ENCODE measurements around the gene TMEM17. TPM values are rescaled to one million over a fixed set of nuclear protein-coding genes. Genes with fewer than 3 reads are reported as not detected.

TMEM17 gene
- total and polyA plus RNA-seq, 12 donors, result 0.66 to 3.2 (median 2.1) TPM

DNA sequence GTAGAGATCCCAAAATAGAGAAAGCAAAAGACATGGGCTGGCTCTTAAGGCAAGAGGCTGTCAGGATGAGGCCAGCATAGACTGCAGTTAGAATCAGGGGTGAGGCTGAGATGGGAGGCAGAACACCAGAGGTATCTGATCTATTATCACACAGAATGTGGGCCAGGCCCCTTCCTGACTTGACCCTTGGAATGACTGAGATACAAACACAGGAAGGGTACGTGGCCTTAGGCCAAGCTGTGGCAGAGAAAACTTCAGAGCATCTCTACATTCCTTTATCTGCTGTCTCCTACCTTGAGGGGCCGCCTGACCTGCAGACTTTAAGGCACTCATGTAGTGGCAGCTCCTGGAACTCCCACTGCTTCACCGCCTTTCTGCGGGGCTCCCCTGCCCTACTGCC, 28.4 kb downstream of the TMEM17 start:
- WGBS, 2 donors, result 81 to 89% methylated on average over 4 of the region's 4 CpGs
- Histone ChIP-seq H3K4me3 (no peak overlapping the region), H3K36me3 (no peaks in the 10 kb centered on the region), H3K27ac (peak overlapping the region; percentile 53 to 89 (median 64)), H3K9me3 (no peaks in the 10 kb centered on the region), H3K27me3 (no peaks in the 10 kb centered on the region), H3K4me1 (peaks cover 20 to 65% (median 59%) of the 10 kb centered on the region in 9 donors)
- ATAC-seq, result peak in 1 of 8 donors; percentile 2
- no peak for DNase-seq
- TF ChIP-seq, protein P1, sequence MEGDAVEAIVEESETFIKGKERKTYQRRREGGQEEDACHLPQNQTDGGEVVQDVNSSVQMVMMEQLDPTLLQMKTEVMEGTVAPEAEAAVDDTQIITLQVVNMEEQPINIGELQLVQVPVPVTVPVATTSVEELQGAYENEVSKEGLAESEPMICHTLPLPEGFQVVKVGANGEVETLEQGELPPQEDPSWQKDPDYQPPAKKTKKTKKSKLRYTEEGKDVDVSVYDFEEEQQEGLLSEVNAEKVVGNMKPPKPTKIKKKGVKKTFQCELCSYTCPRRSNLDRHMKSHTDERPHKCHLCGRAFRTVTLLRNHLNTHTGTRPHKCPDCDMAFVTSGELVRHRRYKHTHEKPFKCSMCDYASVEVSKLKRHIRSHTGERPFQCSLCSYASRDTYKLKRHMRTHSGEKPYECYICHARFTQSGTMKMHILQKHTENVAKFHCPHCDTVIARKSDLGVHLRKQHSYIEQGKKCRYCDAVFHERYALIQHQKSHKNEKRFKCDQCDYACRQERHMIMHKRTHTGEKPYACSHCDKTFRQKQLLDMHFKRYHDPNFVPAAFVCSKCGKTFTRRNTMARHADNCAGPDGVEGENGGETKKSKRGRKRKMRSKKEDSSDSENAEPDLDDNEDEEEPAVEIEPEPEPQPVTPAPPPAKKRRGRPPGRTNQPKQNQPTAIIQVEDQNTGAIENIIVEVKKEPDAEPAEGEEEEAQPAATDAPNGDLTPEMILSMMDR (IDR thresholded peaks at IDR 0.05), result no peak
- intact Hi-C loops (cut with DNase I), result loop anchor here in 1 of 10 donors (5.0 kb wide), 1 partner anchor 230 kb away; the partner anchor contains the start of gene EHBP1

DNA sequence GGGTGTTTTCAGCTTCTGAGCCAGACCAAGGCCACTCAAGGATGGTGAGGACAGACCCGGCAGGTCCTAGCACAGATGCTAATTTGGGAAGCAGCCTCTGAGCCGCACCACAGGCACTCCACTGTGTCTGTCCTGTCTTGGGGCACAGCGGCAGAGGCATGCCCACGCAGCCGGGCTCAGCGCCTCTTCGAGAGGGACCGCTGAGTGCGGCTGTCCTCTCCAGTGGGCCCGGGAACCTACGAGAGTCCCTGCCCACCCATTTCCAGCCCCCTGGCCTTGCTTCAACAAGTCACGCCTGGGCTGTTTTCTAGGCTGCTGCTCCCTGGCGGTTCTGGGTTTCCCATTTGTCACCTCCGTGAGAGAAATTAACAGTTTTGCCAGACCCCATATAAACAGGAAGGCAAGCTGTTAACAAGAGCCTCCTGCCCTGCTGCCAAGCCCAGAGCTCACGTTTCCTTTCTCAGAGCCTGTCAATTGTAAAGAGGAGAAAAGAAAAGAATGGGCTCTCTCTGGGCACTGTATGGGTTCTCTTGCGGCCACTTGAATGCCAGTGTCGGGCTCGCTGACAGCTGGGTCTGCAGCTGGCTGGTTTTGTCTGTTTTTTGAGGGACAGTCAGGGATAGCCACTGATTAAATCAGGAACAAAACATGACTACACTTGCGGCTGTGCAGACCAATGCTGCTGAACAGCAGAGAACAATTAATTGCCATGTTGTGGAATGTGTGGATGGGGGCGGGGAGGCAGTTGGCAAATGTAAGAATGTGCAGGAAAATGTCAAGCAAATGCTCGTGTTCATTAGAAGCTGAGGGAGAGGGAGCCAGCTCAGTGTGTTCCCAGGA, 30.6 kb downstream of the TMEM17 start:
- peak overlapping the region; percentile 2 to 83 (median 74) for H3K27ac ChIP-seq
- peaks cover 20 to 83% (median 60%) of the 10 kb centered on the region in 9 donors for H3K4me1 ChIP-seq
- no peaks in the 10 kb centered on the region for H3K36me3 ChIP-seq
- no peaks in the 10 kb centered on the region for H3K9me3 ChIP-seq
- 20 to 27% methylated on average over 21 of the region's 21 CpGs for WGBS, 2 donors
- peak overlapping the region in 9 of 10 donors; percentile 2 to 43 (median 36) for H3K4me3 ChIP-seq
- TF ChIP-seq, protein P1 (IDR thresholded peaks at IDR 0.05), result peak in 3 of 9 donors; percentile 23 to 34 (median 26)
- H3K27me3 ChIP-seq, result no peaks in the 10 kb centered on the region
- intact Hi-C loops (cut with DNase I), result loop anchor here in 1 of 10 donors (5.0 kb wide), 1 partner anchor 232 kb away; the partner anchor contains the start of gene EHBP1
- ATAC-seq (peak; percentile 9 to 56 (median 30)), DNase-seq (no peak)

DNA sequence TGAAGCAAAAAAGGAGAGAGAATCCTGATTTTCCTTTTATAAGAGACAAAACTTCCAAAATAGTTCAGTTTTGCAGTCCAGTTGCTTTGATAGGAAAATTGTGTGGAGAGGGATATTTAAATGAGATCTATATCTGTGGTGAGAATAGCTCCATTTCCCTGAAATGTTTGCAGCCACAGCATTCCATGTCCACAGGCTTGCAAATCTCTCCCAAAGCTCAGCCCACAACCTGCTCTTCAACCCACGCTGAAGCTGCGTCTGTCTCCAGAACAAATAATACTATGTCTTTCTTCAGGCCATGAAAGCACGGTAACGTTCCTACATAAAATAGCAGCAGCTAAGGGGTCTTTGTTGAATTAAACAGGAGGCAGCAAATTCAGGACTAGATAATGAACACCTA, 31.8 kb downstream of the TMEM17 start:
- ATAC-seq (no peak), DNase-seq (no peak)
- WGBS, 2 donors, result 80 to 82% methylated on average over 4 of the region's 4 CpGs
- Histone ChIP-seq H3K36me3 (no peaks in the 10 kb centered on the region), H3K4me1 (peaks cover 20 to 89% (median 60%) of the 10 kb centered on the region in 9 donors), H3K27ac (peak overlapping the region in 2 of 10 donors; percentile 81 to 83), H3K9me3 (no peaks in the 10 kb centered on the region), H3K4me3 (no peak overlapping the region), H3K27me3 (no peaks in the 10 kb centered on the region)
- TF ChIP-seq, protein P1 (IDR thresholded peaks at IDR 0.05), result no peak
- intact Hi-C loops (cut with DNase I), result no loop called here

DNA sequence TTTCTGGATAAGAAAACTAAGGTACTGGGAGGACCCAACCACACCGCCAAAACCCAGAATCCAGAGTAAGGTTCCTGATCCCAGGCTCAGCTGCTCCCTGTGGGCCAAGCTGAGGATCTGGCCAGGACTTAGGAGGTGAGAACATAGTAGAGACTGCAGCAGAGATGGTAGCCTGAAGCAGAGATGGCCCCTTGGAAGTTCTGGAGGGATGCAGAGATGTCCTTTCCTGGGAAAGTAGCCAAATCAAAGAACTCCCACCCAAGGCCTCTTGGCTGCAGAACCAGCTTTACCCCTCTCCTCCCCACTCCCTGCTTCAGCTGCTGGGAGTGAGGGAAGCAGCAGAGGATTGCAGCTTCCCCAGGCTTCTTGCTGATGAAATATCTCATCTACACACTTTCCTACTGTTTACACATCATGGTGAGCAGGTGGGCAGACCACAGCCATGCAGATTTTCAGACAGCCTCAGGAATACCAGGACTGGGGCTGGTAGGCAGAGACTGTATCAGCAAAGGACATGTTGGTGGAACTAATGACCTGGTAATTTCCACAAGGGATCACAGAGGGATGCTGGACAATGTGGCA, 32.7 kb downstream of the TMEM17 start:
- WGBS, 2 donors, result 85 to 89% methylated on average over 1 of the region's 1 CpG
- intact Hi-C loops (cut with DNase I), result no loop called here
- Histone ChIP-seq H3K4me1 (peaks cover 18 to 80% (median 54%) of the 10 kb centered on the region in 9 donors), H3K27me3 (no peaks in the 10 kb centered on the region), H3K27ac (peak overlapping the region in 2 of 10 donors; percentile 1 to 83), H3K4me3 (no peak overlapping the region), H3K9me3 (no peaks in the 10 kb centered on the region), H3K36me3 (no peaks in the 10 kb centered on the region)
- no peak for ATAC-seq
- DNase-seq, result no peak
- TF ChIP-seq, protein P1 (IDR thresholded peaks at IDR 0.05), result no peak
